ENCODE measurements around the gene ZBTB5.

GRCh38 chr9:37455884-37456647 is 9.2 kb downstream of the ZBTB5 start:
- TF ChIP-seq, protein P1, sequence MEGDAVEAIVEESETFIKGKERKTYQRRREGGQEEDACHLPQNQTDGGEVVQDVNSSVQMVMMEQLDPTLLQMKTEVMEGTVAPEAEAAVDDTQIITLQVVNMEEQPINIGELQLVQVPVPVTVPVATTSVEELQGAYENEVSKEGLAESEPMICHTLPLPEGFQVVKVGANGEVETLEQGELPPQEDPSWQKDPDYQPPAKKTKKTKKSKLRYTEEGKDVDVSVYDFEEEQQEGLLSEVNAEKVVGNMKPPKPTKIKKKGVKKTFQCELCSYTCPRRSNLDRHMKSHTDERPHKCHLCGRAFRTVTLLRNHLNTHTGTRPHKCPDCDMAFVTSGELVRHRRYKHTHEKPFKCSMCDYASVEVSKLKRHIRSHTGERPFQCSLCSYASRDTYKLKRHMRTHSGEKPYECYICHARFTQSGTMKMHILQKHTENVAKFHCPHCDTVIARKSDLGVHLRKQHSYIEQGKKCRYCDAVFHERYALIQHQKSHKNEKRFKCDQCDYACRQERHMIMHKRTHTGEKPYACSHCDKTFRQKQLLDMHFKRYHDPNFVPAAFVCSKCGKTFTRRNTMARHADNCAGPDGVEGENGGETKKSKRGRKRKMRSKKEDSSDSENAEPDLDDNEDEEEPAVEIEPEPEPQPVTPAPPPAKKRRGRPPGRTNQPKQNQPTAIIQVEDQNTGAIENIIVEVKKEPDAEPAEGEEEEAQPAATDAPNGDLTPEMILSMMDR (IDR thresholded peaks at IDR 0.05), result no peak
- TF ChIP-seq MAX (CRISPR knock-in tag; IDR thresholded peaks at IDR 0.05) (no peak), CBFB (CRISPR knock-in tag; IDR thresholded peaks at IDR 0.05; ENCODE audit: low read depth) (no peak)
